Nephron (organoid): Measurements from ENCODE around the gene RALGPS1.
A peak's percentile ranks its signal among the peaks of the same experiment; 100 is the strongest.

Source experiments
- H3K27ac Mint-ChIP-seq, 3 experiments: 2 replicates each; pipeline ENCODE4 v1.8.0; 2020; ENCODE audit warnings: mixed read lengths in 3 of 3, mild to moderate bottlenecking in 2 of 3, moderate library complexity in 1 of 3
- H3K27me3 Mint-ChIP-seq: 2 replicates; pipeline ENCODE4 v1.8.0; 2021; ENCODE audit warnings: low read depth, mild to moderate bottlenecking, moderate library complexity, mixed read lengths
- H3K36me3 Mint-ChIP-seq: 2 replicates; pipeline ENCODE4 v1.8.0; 2020; ENCODE audit warnings: low read depth, mixed read lengths
- H3K4me1 Mint-ChIP-seq: 2 replicates; pipeline ENCODE4 v1.8.0; 2020; ENCODE audit warnings: mixed read lengths
- H3K4me3 Mint-ChIP-seq, 3 experiments: 2 replicates each; pipeline ENCODE4 v1.8.0; 2020; ENCODE audit warnings: mild to moderate bottlenecking in 3 of 3, mixed read lengths in 3 of 3, moderate library complexity in 2 of 3
- H3K9me3 Mint-ChIP-seq: 2 replicates; pipeline ENCODE4 v1.8.0; 2020; ENCODE audit warnings: mixed read lengths
- TF ChIP-seq, protein P1 (sequence below), 3 experiments: fragments of 200-600 bp; sonication (generic); IDR thresholded peaks; one replicate each; pipeline ENCODE4 v1.5.0; 2021; ENCODE audit warnings: antibody characterized with exemption in 3 of 3; ENCODE audit not compliant: unreplicated experiment in 3 of 3

Gene RALGPS1

DNA sequence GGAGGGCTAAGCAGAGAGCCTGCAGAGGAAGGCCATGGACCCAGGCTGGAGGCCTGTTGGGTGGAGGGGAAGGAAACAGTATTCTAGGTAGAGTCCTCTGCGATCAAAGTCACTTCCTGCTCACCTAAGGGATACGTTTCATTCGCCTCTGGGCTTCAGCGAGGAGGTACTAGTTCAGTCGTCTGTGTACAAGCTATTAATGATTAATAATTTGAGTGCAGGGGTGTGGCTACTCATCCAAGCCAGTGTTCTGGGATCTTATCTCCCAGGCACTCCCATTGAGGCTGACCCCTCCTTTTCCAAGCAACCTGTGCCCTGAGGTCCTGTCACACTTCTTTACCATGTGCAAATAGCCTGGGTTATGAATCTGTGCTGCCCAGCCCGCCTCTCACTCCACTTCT, 25.2 kb downstream of the RALGPS1 start:
- TF ChIP-seq, protein P1, sequence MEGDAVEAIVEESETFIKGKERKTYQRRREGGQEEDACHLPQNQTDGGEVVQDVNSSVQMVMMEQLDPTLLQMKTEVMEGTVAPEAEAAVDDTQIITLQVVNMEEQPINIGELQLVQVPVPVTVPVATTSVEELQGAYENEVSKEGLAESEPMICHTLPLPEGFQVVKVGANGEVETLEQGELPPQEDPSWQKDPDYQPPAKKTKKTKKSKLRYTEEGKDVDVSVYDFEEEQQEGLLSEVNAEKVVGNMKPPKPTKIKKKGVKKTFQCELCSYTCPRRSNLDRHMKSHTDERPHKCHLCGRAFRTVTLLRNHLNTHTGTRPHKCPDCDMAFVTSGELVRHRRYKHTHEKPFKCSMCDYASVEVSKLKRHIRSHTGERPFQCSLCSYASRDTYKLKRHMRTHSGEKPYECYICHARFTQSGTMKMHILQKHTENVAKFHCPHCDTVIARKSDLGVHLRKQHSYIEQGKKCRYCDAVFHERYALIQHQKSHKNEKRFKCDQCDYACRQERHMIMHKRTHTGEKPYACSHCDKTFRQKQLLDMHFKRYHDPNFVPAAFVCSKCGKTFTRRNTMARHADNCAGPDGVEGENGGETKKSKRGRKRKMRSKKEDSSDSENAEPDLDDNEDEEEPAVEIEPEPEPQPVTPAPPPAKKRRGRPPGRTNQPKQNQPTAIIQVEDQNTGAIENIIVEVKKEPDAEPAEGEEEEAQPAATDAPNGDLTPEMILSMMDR (IDR thresholded peaks at IDR 0.05; ENCODE audit: unreplicated experiment in 3 of 3) = no peak
- H3K27me3 Mint-ChIP-seq = peaks cover 7% of the 10 kb centered on the region
- H3K9me3 Mint-ChIP-seq = no peaks in the 10 kb centered on the region
- no peaks in the 10 kb centered on the region for H3K36me3 Mint-ChIP-seq
- no peak overlapping the region for H3K27ac Mint-ChIP-seq
- H3K4me3 Mint-ChIP-seq = no peak overlapping the region
- peaks cover 10% of the 10 kb centered on the region for H3K4me1 Mint-ChIP-seq

DNA sequence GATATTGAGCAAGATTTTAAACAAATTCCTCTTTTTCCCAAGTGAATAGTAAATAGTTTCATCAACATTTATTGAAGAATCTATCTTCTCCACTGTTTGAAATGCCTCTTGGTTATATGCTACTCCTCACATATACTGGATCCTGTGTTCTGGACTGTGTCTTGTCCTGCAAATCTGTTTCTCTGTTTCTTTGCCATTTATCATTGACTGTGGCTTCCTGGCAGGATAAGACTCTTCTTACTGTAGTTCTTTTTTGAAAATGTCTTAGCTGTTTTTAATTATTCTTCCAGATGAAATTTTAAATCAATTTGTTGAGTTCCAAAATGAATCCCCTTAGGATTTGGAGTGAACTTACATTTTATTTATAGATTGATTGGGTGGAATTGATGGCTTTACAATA, 27.8 kb downstream of the RALGPS1 start:
- Mint-ChIP-seq H3K36me3 (no peaks in the 10 kb centered on the region), H3K27ac (no peak overlapping the region), H3K27me3 (peaks cover 13% of the 10 kb centered on the region), H3K4me1 (peaks cover 10% of the 10 kb centered on the region), H3K9me3 (no peaks in the 10 kb centered on the region), H3K4me3 (no peak overlapping the region)
- TF ChIP-seq, protein P1 (IDR thresholded peaks at IDR 0.05; ENCODE audit: unreplicated experiment in 3 of 3) = no peak

DNA sequence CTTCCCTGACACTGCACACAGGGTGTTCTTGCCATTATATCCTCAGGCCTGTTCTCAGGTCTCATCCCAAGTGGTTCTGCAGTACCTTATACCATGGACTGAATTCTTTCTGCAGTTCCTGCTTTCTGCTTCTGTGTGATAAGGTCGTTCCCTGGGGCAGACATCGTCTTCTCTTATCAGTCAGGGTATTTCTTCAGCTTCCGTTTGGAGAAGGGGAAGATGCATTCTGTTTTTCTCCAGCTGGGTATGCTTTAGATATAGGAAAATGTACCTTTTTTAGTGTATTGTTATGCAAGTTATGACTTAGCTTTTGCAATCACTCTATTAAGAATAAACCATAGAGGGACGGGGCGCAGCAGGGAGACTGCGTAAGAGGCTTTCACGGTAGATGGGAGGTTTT, 31.1 kb downstream of the RALGPS1 start:
- TF ChIP-seq, protein P1 (IDR thresholded peaks at IDR 0.05; ENCODE audit: unreplicated experiment in 3 of 3) = no peak
- Mint-ChIP-seq H3K4me3 (no peak overlapping the region), H3K4me1 (peaks cover 7% of the 10 kb centered on the region), H3K27ac (no peak overlapping the region), H3K27me3 (peaks cover 7% of the 10 kb centered on the region), H3K36me3 (no peaks in the 10 kb centered on the region), H3K9me3 (no peaks in the 10 kb centered on the region)

DNA sequence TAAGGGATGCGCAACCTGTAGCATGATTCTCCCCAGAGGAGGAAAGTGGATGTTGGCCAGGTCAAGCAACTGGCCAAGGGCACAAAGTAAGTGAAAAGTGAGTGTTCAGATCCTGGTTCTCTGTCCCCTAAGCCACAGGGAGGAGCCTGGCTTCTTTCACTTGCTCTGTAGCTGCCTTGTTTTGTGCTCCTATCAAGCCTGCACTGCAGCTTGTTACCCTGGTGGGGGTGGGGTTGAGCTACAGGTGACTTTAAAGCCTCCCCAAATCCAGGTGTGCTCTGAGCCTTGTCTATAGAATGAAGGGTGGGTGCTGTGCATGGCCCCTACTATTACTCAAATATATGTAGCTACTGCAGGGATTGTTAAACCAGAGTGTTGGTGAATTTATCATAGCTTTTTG, 32.9 kb downstream of the RALGPS1 start:
- Mint-ChIP-seq H3K9me3 (no peaks in the 10 kb centered on the region), H3K4me1 (peaks cover 7% of the 10 kb centered on the region), H3K36me3 (no peaks in the 10 kb centered on the region), H3K4me3 (no peak overlapping the region), H3K27me3 (peaks cover 7% of the 10 kb centered on the region), H3K27ac (no peak overlapping the region)
- TF ChIP-seq, protein P1 (IDR thresholded peaks at IDR 0.05; ENCODE audit: unreplicated experiment in 3 of 3) = no peak

DNA sequence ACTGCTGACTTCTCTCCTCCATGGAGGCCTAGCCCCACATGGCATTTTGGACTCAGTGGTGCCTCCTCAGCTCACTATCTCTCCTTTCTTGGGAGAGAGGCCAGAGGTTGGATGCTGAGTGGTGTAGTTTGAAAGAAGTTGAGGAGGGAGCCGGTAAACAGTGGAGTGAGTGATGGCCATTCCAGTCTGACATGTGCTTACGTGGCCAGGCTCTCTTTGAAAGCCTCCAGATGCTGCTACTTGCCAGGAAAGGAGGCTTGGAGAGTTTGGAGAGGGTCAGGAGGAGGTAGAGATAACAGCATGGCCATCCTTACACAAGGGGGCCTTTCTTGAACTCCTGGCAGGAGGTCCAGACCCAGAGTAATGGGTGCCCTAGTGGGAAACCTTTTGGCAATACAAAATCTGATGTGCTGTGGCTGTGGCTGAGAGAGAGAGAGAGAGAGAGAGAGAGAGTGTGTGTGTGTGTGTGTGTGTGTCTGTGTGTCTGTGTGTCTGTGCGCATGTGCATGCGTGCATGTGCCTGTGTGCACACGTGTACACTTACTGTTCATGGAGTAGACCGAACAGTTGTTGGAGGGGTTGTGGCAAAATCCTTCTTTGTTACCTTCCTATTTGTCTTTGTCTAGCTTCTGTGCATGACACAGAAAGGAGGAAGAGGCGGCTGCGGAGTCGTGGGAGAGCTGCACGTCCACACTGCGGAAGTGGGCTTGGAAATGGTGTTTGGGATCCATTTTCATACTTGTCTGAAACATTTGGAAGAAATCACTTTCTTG, 37.8 kb downstream of the RALGPS1 start:
- Mint-ChIP-seq H3K27me3 (no peaks in the 10 kb centered on the region), H3K4me1 (peaks cover 34% of the 10 kb centered on the region), H3K27ac (peak overlapping the region in 2 of 3 experiments; percentile 87 to 94), H3K9me3 (no peaks in the 10 kb centered on the region), H3K4me3 (no peak overlapping the region), H3K36me3 (no peaks in the 10 kb centered on the region)
- TF ChIP-seq, protein P1 (IDR thresholded peaks at IDR 0.05; ENCODE audit: unreplicated experiment in 3 of 3) = no peak
